WTC11 (cell line): ENCODE results near the gene SSR1. TPM values are rescaled to one million over a fixed set of nuclear protein-coding genes. Genes with fewer than 3 reads are reported as not detected.

Experiments used
- ATAC-seq: fragments of 200-7000 bp; cut with Tn5 transposase; 2 replicates; pipeline ENCODE4 v1.10.0; 2021; ENCODE audit warnings: mild to moderate bottlenecking, moderate library complexity
- CTCF ChIA-PET: fragments of 300-600 bp; sonication (Branson Sonifier 250); formaldehyde crosslinking; loops from one replicate; lab custom pipeline; 2021; ENCODE audit warnings: antibody characterized with exemption; lab: Charles Lee
- POLR2A ChIA-PET: fragments of 350-600 bp; sonication (Branson Sonifier 250); formaldehyde crosslinking; loops from one replicate; lab custom pipeline; 2021; ENCODE audit warnings: antibody characterized with exemption; lab: Charles Lee
- DNase-seq: peaks from one replicate; pipeline ENCODE4 v3.0.0; 2021; ENCODE audit warnings: low spot score
- H3K27ac Mint-ChIP-seq: 2 replicates; pipeline ENCODE4 v1.8.0; 2021; ENCODE audit warnings: mixed read lengths
- H3K27me3 Mint-ChIP-seq: 2 replicates; pipeline ENCODE4 v1.8.0; 2021; ENCODE audit warnings: low read depth, mild to moderate bottlenecking, moderate library complexity, mixed read lengths
- H3K36me3 Mint-ChIP-seq: 2 replicates; pipeline ENCODE4 v1.8.0; 2021; ENCODE audit warnings: mixed read lengths
- H3K4me1 Mint-ChIP-seq: 2 replicates; pipeline ENCODE4 v1.8.0; 2022; ENCODE audit warnings: mixed read lengths
- H3K4me3 Mint-ChIP-seq: 2 replicates; pipeline ENCODE4 v1.8.0; 2021; ENCODE audit warnings: mild to moderate bottlenecking, moderate library complexity, mixed read lengths
- H3K9me3 Mint-ChIP-seq: 2 replicates; pipeline ENCODE4 v1.8.0; 2021; ENCODE audit warnings: mixed read lengths
- ARID4B ChIP-seq: sonication (generic); formaldehyde crosslinking; IDR thresholded peaks from 2 replicates; pipeline ENCODE4 v1.8.0; 2023; ENCODE audit warnings: missing genetic modification reagents, mild to moderate bottlenecking, borderline replicate concordance
- ATF1 ChIP-seq: sonication (generic); formaldehyde crosslinking; IDR thresholded peaks from 2 replicates; pipeline ENCODE4 v1.8.1; 2023; ENCODE audit warnings: mild to moderate bottlenecking, moderate library complexity, missing genetic modification reagents
- CBFB ChIP-seq: sonication (generic); formaldehyde crosslinking; IDR thresholded peaks from 2 replicates; pipeline ENCODE4 v1.8.1; 2022; ENCODE audit warnings: mild to moderate bottlenecking, low read depth, missing genetic modification reagents
- E2F1 ChIP-seq: sonication (generic); formaldehyde crosslinking; IDR thresholded peaks from 2 replicates; pipeline ENCODE4 v1.8.0; 2022; ENCODE audit warnings: mild to moderate bottlenecking, missing genetic modification reagents
- FOXP1 ChIP-seq: sonication (generic); formaldehyde crosslinking; IDR thresholded peaks from 2 replicates; pipeline ENCODE4 v1.8.0; 2022; ENCODE audit warnings: missing genetic modification reagents, mild to moderate bottlenecking, moderate library complexity, borderline replicate concordance
- GRHL2 ChIP-seq: fragments of 250-450 bp; sonication (Bioruptor Pico); IDR thresholded peaks from 2 replicates; pipeline ENCODE4 v1.8.0; 2022; ENCODE audit warnings: mild to moderate bottlenecking, moderate library complexity; ENCODE audit not compliant: insufficient replicate concordance, severe bottlenecking
- IRF1 ChIP-seq: sonication (generic); formaldehyde crosslinking; IDR thresholded peaks from 2 replicates; pipeline ENCODE4 v1.8.0; 2023; ENCODE audit warnings: missing genetic modification reagents
- JUN ChIP-seq: sonication (generic); formaldehyde crosslinking; IDR thresholded peaks from 2 replicates; pipeline ENCODE4 v1.8.0; 2023; ENCODE audit warnings: mild to moderate bottlenecking, missing genetic modification reagents
- MLX ChIP-seq: sonication (generic); formaldehyde crosslinking; IDR thresholded peaks from 2 replicates; pipeline ENCODE4 v1.8.1; 2023; ENCODE audit warnings: mild to moderate bottlenecking, missing genetic modification reagents, moderate library complexity
- NFYB ChIP-seq: sonication (generic); formaldehyde crosslinking; conservative IDR thresholded peaks from 2 replicates; pipeline ENCODE4 v1.8.0; 2022; ENCODE audit warnings: low read depth, missing genetic modification reagents
- PRRX2 ChIP-seq: fragments of 250-450 bp; sonication (Bioruptor Pico); IDR thresholded peaks from 2 replicates; pipeline ENCODE4 v1.8.0; 2021; ENCODE audit warnings: mild to moderate bottlenecking
- SMAD4 ChIP-seq: sonication (generic); formaldehyde crosslinking; IDR thresholded peaks from 2 replicates; pipeline ENCODE4 v1.8.0; 2022; ENCODE audit warnings: mild to moderate bottlenecking, missing genetic modification reagents
- TEAD1 ChIP-seq: sonication (generic); formaldehyde crosslinking; IDR thresholded peaks from 2 replicates; pipeline ENCODE4 v1.8.0; 2022; ENCODE audit warnings: mild to moderate bottlenecking, missing genetic modification reagents
- TP53 ChIP-seq: sonication (generic); formaldehyde crosslinking; IDR thresholded peaks from 2 replicates; pipeline ENCODE4 v1.8.1; 2023; ENCODE audit warnings: mild to moderate bottlenecking, missing genetic modification reagents
- ZNF512 ChIP-seq: sonication (generic); formaldehyde crosslinking; IDR thresholded peaks from 2 replicates; pipeline ENCODE4 v1.8.1; 2022; ENCODE audit warnings: missing genetic modification reagents, borderline replicate concordance
- ZNF671 ChIP-seq: fragments of 250-450 bp; sonication (Bioruptor Pico); IDR thresholded peaks from 2 replicates; pipeline ENCODE4 v1.8.0; 2021; ENCODE audit warnings: mild to moderate bottlenecking
- total RNA-seq: library from RNA; stranded (reverse); gene quantifications from 3 replicates; pipeline ENCODE4 v1.2.3, GENCODE V29; 2021
- TF ChIP-seq, protein P1 (sequence below): sonication (generic); formaldehyde crosslinking; IDR thresholded peaks from 2 replicates; pipeline ENCODE4 v1.8.0; 2022; ENCODE audit warnings: mild to moderate bottlenecking, missing genetic modification reagents
- TF ChIP-seq, protein P2 (sequence below): fragments of 250-450 bp; sonication (Bioruptor Pico); IDR thresholded peaks from 2 replicates; pipeline ENCODE4 v1.8.0; 2021; ENCODE audit warnings: mild to moderate bottlenecking

Gene SSR1
- total RNA-seq, 1 experiment from 2014 or later: 96.7 TPM

- TF ChIP-seq, protein P1, sequence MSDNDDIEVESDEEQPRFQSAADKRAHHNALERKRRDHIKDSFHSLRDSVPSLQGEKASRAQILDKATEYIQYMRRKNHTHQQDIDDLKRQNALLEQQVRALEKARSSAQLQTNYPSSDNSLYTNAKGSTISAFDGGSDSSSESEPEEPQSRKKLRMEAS (CRISPR knock-in tag): no peak
- no peak for TF ChIP-seq SMAD4
These were observed 8.2 kb downstream of the SSR1 start (continued) for GRCh38 chr6:7304821-7305220.

GRCh38 chr6:7301702-7302101 is 11.3 kb downstream of the SSR1 start:
- Mint-ChIP-seq H3K4me3 (no peak overlapping the region), H3K36me3 (peaks cover 80% of the 10 kb centered on the region), H3K27ac (no peak overlapping the region), H3K9me3 (no peaks in the 10 kb centered on the region), H3K4me1 (no peaks in the 10 kb centered on the region), H3K27me3 (no peaks in the 10 kb centered on the region)
- ATAC-seq (no peak), DNase-seq (no peak)
- ChIA-PET POLR2A (no interaction called here), CTCF (no interaction called here)
- TF ChIP-seq ZNF671 (CRISPR knock-in tag) (no peak), NFYB (CRISPR knock-in tag) (no peak), ARID4B (no peak), MLX (CRISPR knock-in tag) (no peak), CBFB (CRISPR knock-in tag) (no peak), TEAD1 (CRISPR knock-in tag) (no peak), PRRX2 (no peak), TP53 (CRISPR knock-in tag) (no peak), JUN (CRISPR knock-in tag) (no peak), ZNF512 (no peak), FOXP1 (CRISPR knock-in tag) (no peak), ATF1 (CRISPR knock-in tag) (no peak)
- TF ChIP-seq, protein P2, sequence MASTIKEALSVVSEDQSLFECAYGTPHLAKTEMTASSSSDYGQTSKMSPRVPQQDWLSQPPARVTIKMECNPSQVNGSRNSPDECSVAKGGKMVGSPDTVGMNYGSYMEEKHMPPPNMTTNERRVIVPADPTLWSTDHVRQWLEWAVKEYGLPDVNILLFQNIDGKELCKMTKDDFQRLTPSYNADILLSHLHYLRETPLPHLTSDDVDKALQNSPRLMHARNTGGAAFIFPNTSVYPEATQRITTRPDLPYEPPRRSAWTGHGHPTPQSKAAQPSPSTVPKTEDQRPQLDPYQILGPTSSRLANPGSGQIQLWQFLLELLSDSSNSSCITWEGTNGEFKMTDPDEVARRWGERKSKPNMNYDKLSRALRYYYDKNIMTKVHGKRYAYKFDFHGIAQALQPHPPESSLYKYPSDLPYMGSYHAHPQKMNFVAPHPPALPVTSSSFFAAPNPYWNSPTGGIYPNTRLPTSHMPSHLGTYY (CRISPR knock-in tag): no peak

- H3K27me3 Mint-ChIP-seq: no peaks in the 10 kb centered on the region
- H3K4me1 Mint-ChIP-seq: no peaks in the 10 kb centered on the region
- ATAC-seq: no peak
- no peak overlapping the region for H3K4me3 Mint-ChIP-seq
- CTCF ChIA-PET: no interaction called here
- H3K36me3 Mint-ChIP-seq: peaks cover 82% of the 10 kb centered on the region
- H3K9me3 Mint-ChIP-seq: no peaks in the 10 kb centered on the region
- DNase-seq: no peak
- no peak overlapping the region for H3K27ac Mint-ChIP-seq
- no peak for TF ChIP-seq GRHL2 (CRISPR knock-in tag)
- TF ChIP-seq SMAD4: no peak
- TF ChIP-seq IRF1: no peak
- no peak for TF ChIP-seq FOXP1 (CRISPR knock-in tag)
- no peak for TF ChIP-seq E2F1 (CRISPR knock-in tag)
- TF ChIP-seq, all 79 proteins: peak for 0
- POLR2A ChIA-PET: no interaction called here
These were observed 12.1 kb downstream of the SSR1 start for GRCh38 chr6:7300926-7301325.
